K562 (cell line): Measurements from ENCODE around the gene MATN1. TPM values are rescaled to one million over a fixed set of nuclear protein-coding genes. Genes with fewer than 3 reads are reported as not detected.

ENCODE experiments used
- ATAC-seq: fragments of 200-7000 bp; cut with Tn5 transposase; 3 replicates; pipeline ENCODE4 v1.9.1; 2020; ENCODE audit warnings: moderate library complexity
- BruUV-seq: library from RNA; stranded (reverse); fragments of 400-500 nt; replicated peaks from 2 replicates; lab custom pipeline; 2021; lab: Mats Ljungman, UMichigan
- CTCF ChIA-PET: fragments of 300-600 bp; formaldehyde crosslinking; extraction: SDS; loops from one replicate; lab custom pipeline; 2021; ENCODE audit warnings: low intra/inter-chr PET ratio; lab: Yijun Ruan, JAX
- POLR2A ChIA-PET: fragments of 300-600, 350-650 bp; sonication (Branson Sonifier 250); formaldehyde crosslinking; extraction: SDS; loops from one replicate; lab custom pipeline; 2021; ENCODE audit warnings: antibody characterized with exemption, inconsistent platforms; lab: Yijun Ruan, JAX
- DNase-seq, 4 experiments: peaks; one replicate each; pipeline versions ENCODE4 v3.0.0 to v3.0.0-alpha.2; 2011 to 2018; ENCODE audit warnings: low spot score in 3 of 4, mixed read lengths in 3 of 4; ENCODE audit errors: extremely low read depth in 1 of 4
- FAIRE-seq: peaks from 2 replicates; lab custom pipeline; 2011; peaks lifted over from hg19 to GRCh38; lab: Jason Lieb, UNC
- H2AFZ ChIP-seq: 2 replicates; pipeline ENCODE4 v1.6.0; 2011; ENCODE audit warnings: low read depth, low read length, control low read depth, inconsistent platforms
- H3K27ac ChIP-seq: fragments of 200-600 bp; 3 replicates; pipeline ENCODE4 v1.8.0; 2011; ENCODE audit warnings: low read depth, mild to moderate bottlenecking, control low read depth, inconsistent platforms, low read length, moderate library complexity, mixed read lengths; ENCODE audit errors: extremely low read depth
- H3K27me3 ChIP-seq, 2 experiments: fragments of 300-600 bp in 1 of 2; 2 replicates in 1 of 2; 3 replicates in 1 of 2; pipeline versions ENCODE4 v1.6.0 to v1.8.0; 2011; ENCODE audit warnings: inconsistent platforms in 2 of 2, low read length in 2 of 2, mild to moderate bottlenecking in 1 of 2, mixed read lengths in 1 of 2, moderate library complexity in 1 of 2; ENCODE audit not compliant: control insufficient read depth in 2 of 2, insufficient read depth in 2 of 2
- H3K36me3 ChIP-seq: fragments of 300-600 bp; 3 replicates; pipeline ENCODE4 v1.8.0; 2011; ENCODE audit warnings: mild to moderate bottlenecking, low read length, inconsistent platforms; ENCODE audit not compliant: control insufficient read depth, insufficient read depth
- H3K4me1 ChIP-seq, 2 experiments: fragments of 200-600 bp in 1 of 2; replicated peaks in 1 of 2; 2 replicates in 1 of 2; 3 replicates in 1 of 2; pipeline versions ENCODE4 v1.5.1 to v1.8.0; 2011; ENCODE audit warnings: inconsistent platforms in 2 of 2, low read length in 2 of 2, mild to moderate bottlenecking in 1 of 2, mixed read lengths in 1 of 2, moderate library complexity in 1 of 2; ENCODE audit not compliant: control insufficient read depth in 2 of 2, insufficient read depth in 2 of 2
- H3K4me2 ChIP-seq: 2 replicates; pipeline ENCODE4 v1.6.1; 2011; ENCODE audit warnings: low read length, control low read depth, inconsistent platforms, mixed read lengths; ENCODE audit not compliant: insufficient read depth
- H3K4me3 ChIP-seq: fragments of 200-600 bp; sonication (generic), shearing (Covaris generic); 2 replicates; pipeline ENCODE4 v1.5.1; 2016; ENCODE audit warnings: control low read depth, inconsistent platforms
- H3K79me2 ChIP-seq: fragments of 200-600 bp; 3 replicates; pipeline ENCODE4 v1.8.0; 2011; ENCODE audit warnings: low read length, inconsistent platforms; ENCODE audit not compliant: control insufficient read depth, insufficient read depth
- H3K9ac ChIP-seq, 2 experiments: 2 replicates each; pipeline versions ENCODE4 v1.6.0 to v1.6.1; 2011; ENCODE audit warnings: low read depth in 2 of 2, low read length in 2 of 2, control low read depth in 1 of 2, inconsistent platforms in 1 of 2, mild to moderate bottlenecking in 1 of 2, mixed read lengths in 1 of 2; ENCODE audit not compliant: insufficient read depth in 1 of 2
- H3K9me1 ChIP-seq: one replicate; pipeline ENCODE4 v1.6.0; 2011; ENCODE audit warnings: inconsistent platforms, mild to moderate bottlenecking, low read length, moderate library complexity; ENCODE audit not compliant: control insufficient read depth, insufficient read depth
- H3K9me3 ChIP-seq: replicated peaks from 2 replicates; pipeline ENCODE4 v1.5.1; 2011; ENCODE audit warnings: low read depth, low read length, inconsistent platforms; ENCODE audit not compliant: control insufficient read depth, insufficient read depth
- H4K20me1 ChIP-seq: replicated peaks from 2 replicates; pipeline ENCODE4 v1.6.1; 2011; ENCODE audit warnings: low read length, inconsistent platforms, mixed read lengths; ENCODE audit not compliant: control insufficient read depth, insufficient read depth
- DNMT1 ChIP-seq: fragments of 450-650 bp; IDR thresholded peaks from 2 replicates; pipeline ENCODE4 v1.6.1; 2016; ENCODE audit warnings: antibody characterized with exemption, mild to moderate bottlenecking
- KDM5B ChIP-seq: fragments of 200-600 bp; sonication (generic); IDR thresholded peaks from 2 replicates; pipeline ENCODE4 v1.6.1; 2012; ENCODE audit warnings: low read depth, mild to moderate bottlenecking, moderate library complexity, low read length, control low read depth, inconsistent platforms; ENCODE audit not compliant: insufficient replicate concordance
- MXD1 ChIP-seq: fragments of 250-450 bp; sonication (Bioruptor Pico); IDR thresholded peaks from 2 replicates; pipeline ENCODE4 v1.8.0; 2021; ENCODE audit warnings: borderline replicate concordance, mild to moderate bottlenecking, moderate library complexity; ENCODE audit not compliant: poor library complexity, severe bottlenecking
- POLR2G ChIP-seq: fragments of 200-400 bp; formaldehyde crosslinking; IDR thresholded peaks from 2 replicates; pipeline ENCODE4 v1.6.1; 2017; ENCODE audit warnings: low read depth, mild to moderate bottlenecking, antibody characterized with exemption, low read length, moderate library complexity
- RBFOX2 ChIP-seq: fragments of 200-400 bp; formaldehyde crosslinking; IDR thresholded peaks from 2 replicates; pipeline ENCODE4 v1.6.1; 2017; ENCODE audit warnings: low read depth, mild to moderate bottlenecking, low read length, moderate library complexity
- TCF3 ChIP-seq: sonication (generic); formaldehyde crosslinking; IDR thresholded peaks from 2 replicates; pipeline ENCODE4 v1.4.0; 2020; ENCODE audit warnings: mild to moderate bottlenecking, missing genetic modification reagents
- TEAD1 ChIP-seq, 2 experiments: fragments of 450-650 bp in 1 of 2; sonication (generic) in 1 of 2; formaldehyde crosslinking; IDR thresholded peaks; 2 replicates each; pipeline versions ENCODE4 v1.4.0 to v1.8.0; 2020 to 2022; ENCODE audit warnings: mild to moderate bottlenecking in 2 of 2, missing genetic modification reagents in 1 of 2
- THRAP3 ChIP-seq: fragments of 450-650 bp; IDR thresholded peaks from 2 replicates; pipeline ENCODE4 v1.6.1; 2016; ENCODE audit warnings: mild to moderate bottlenecking, inconsistent platforms, borderline replicate concordance
- ZFPM2 ChIP-seq: fragments of 250-450 bp; sonication (Bioruptor Pico); IDR thresholded peaks from 2 replicates; pipeline ENCODE4 v1.5.1; 2022; ENCODE audit warnings: mild to moderate bottlenecking
- ZNF134 ChIP-seq: fragments of 250-450 bp; sonication (Bioruptor Pico); conservative IDR thresholded peaks from 2 replicates; pipeline ENCODE4 v1.4.0; 2020
- ZNF184 ChIP-seq: sonication (generic); formaldehyde crosslinking; IDR thresholded peaks from 2 replicates; pipeline ENCODE4 v1.5.0; 2020; ENCODE audit warnings: missing genetic modification reagents
- ZZZ3 ChIP-seq: fragments of 450-650 bp; IDR thresholded peaks from 2 replicates; pipeline ENCODE4 v1.6.1; 2016; ENCODE audit warnings: antibody characterized with exemption, mild to moderate bottlenecking, moderate library complexity
- WGBS: fragments of 100-300 bp; shearing (Covaris generic); methylation state at CpG from one replicate; pipeline ENCODE4 v1.1.6; 2016; ENCODE audit warnings: low coverage, mixed read lengths; ENCODE audit not compliant: insufficient coverage; ENCODE audit errors: missing lambda C conversion rate; 5-methylcytosine and 5-hydroxymethylcytosine counted together
- in situ Hi-C: fragments of 300-500 bp; cut with MboI; formaldehyde crosslinking; loops from 4 replicates; pipeline ENCODE4 v1.15.0; 2018; ENCODE audit warnings: inconsistent platforms, mixed read lengths
- intact Hi-C: fragments of 100-400 bp; cut with micrococcal nuclease; formaldehyde crosslinking; loops from 2 replicates; pipeline ENCODE4 v1.14.2; 2022
- polyA plus RNA-seq, 8 experiments: library from polyadenylated mRNA; depleted of rRNA in 4 of 8; stranded (reverse) in 5 of 8; unstranded in 3 of 8; fragments of >200 nt; fragmentation: Nextera tagmentation in 2 of 8; fragmentation: Illumina TruSeq in 1 of 8; extraction: Ambion mirVana in 2 of 8; extraction: Trizol in 1 of 8; gene quantifications; 2 replicates each; pipeline versions ENCODE4 v1.2.1 to v1.2.3, GENCODE V29; 2011 to 2014; ENCODE audit warnings: inconsistent platforms in 1 of 8, missing spikeins in 1 of 8
- total RNA-seq, 7 experiments: library from RNA; depleted of rRNA in 6 of 7; stranded (reverse); fragments of >200 nt in 6 of 7; fragmentation: Illumina TruSeq in 2 of 7; extraction: Trizol in 2 of 7; gene quantifications; 2 replicates each; pipeline versions ENCODE4 v1.2.1 to v1.2.3, GENCODE V29; 2011 to 2021; ENCODE audit warnings: low replicate concordance in 1 of 7
- TF ChIP-seq, protein P1 (sequence below): fragments of 450-650 bp; conservative IDR thresholded peaks from 2 replicates; pipeline ENCODE4 v1.6.1; 2016; ENCODE audit warnings: missing genetic modification characterization, low read depth, mild to moderate bottlenecking, control low read depth, missing compliant biosample characterization
- TF ChIP-seq, protein P2 (sequence below): sonication (generic); formaldehyde crosslinking; IDR thresholded peaks from 2 replicates; pipeline ENCODE4 v1.8.0; 2022; ENCODE audit warnings: missing genetic modification reagents, mild to moderate bottlenecking, borderline replicate concordance

MATN1 gene
- total and polyA plus RNA-seq, 9 of the 15 experiments (the other 6 are each of a cell fraction or from before 2014, with no cell fraction given), result 0.10 to 2.3 (median 1.2) TPM

DNA sequence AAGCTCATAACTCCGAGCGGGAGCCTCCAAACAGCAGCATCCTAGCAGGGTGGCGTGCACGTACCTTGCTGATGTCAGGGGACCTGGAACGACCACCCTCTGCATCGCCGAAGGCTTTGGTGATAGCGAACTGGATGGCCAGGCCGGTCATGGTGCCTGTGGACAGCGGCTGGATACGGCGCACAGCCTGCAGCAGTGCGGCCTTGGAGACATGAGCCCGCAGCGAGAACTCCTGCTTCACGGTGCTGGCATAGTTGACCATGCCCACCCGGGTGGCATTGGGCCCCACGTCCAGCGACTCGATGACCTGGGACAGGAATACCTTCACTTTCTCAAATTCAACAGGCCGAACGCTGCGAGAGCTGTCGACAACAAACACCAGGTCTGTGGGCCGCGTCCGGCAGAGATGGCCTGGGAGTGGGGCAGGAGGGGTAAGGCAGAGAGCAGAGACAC, 2.0 kb downstream of the MATN1 start:
- 95% methylated on average over 27 of the region's 27 CpGs for whole genome bisulfite sequencing
- no peak for ATAC-seq
- intact Hi-C loops, result no loop called here
- POLR2A ChIA-PET, result interaction anchor here (0.7 to 5.2 kb wide), 10 partner anchors 10 to 1470 kb away, joined by 3 to 117 read pairs (median 11); partner anchors contain the start of gene LAPTM5
- H3K9me1 ChIP-seq, result no peaks in the 10 kb centered on the region
- H3K79me2 ChIP-seq, result peaks cover 47% of the 10 kb centered on the region
- H3K27ac ChIP-seq, result no peak overlapping the region; the same call in 2 of the 3 replicates
- in situ Hi-C loops, result no loop called here
- H3K4me2 ChIP-seq, result peak overlapping the region; percentile 98; the same call in 1 of the 2 replicates
- no peaks in the 10 kb centered on the region for H4K20me1 ChIP-seq
- peak overlapping the region in 1 of 2 experiments; percentile 70; a peak in 2 of 4 replicates for H3K9ac ChIP-seq
- no peak overlapping the region for H2AFZ ChIP-seq
- no peak overlapping the region for H3K4me3 ChIP-seq
- H3K36me3 ChIP-seq, result peaks cover 54% of the 10 kb centered on the region
- no TSS peak for BruUV-seq
- no peak for DNase-seq
- peaks cover 37 to 73% of the 10 kb centered on the region in 2 experiments for H3K4me1 ChIP-seq
- H3K27me3 ChIP-seq, result no peaks in the 10 kb centered on the region
- TF ChIP-seq, protein P1, sequence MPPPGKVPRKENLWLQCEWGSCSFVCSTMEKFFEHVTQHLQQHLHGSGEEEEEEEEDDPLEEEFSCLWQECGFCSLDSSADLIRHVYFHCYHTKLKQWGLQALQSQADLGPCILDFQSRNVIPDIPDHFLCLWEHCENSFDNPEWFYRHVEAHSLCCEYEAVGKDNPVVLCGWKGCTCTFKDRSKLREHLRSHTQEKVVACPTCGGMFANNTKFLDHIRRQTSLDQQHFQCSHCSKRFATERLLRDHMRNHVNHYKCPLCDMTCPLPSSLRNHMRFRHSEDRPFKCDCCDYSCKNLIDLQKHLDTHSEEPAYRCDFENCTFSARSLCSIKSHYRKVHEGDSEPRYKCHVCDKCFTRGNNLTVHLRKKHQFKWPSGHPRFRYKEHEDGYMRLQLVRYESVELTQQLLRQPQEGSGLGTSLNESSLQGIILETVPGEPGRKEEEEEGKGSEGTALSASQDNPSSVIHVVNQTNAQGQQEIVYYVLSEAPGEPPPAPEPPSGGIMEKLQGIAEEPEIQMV, result no peak
- TF ChIP-seq, protein P2, sequence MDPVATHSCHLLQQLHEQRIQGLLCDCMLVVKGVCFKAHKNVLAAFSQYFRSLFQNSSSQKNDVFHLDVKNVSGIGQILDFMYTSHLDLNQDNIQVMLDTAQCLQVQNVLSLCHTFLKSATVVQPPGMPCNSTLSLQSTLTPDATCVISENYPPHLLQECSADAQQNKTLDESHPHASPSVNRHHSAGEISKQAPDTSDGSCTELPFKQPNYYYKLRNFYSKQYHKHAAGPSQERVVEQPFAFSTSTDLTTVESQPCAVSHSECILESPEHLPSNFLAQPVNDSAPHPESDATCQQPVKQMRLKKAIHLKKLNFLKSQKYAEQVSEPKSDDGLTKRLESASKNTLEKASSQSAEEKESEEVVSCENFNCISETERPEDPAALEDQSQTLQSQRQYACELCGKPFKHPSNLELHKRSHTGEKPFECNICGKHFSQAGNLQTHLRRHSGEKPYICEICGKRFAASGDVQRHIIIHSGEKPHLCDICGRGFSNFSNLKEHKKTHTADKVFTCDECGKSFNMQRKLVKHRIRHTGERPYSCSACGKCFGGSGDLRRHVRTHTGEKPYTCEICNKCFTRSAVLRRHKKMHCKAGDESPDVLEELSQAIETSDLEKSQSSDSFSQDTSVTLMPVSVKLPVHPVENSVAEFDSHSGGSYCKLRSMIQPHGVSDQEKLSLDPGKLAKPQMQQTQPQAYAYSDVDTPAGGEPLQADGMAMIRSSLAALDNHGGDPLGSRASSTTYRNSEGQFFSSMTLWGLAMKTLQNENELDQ (CRISPR knock-in tag), result no peak
- TF ChIP-seq ZNF134 (CRISPR knock-in tag) (no peak), DNMT1 (no peak), ZFPM2 (CRISPR knock-in tag) (no peak), ZZZ3 (no peak), TEAD1 (CRISPR knock-in tag; IDR thresholded peaks at IDR 0.05) (0 out of 4 replicates have a peak, but pooled peaks of 1 of the 2 experiments have one; percentile 29), RBFOX2 (peak; percentile 51; the same call in 1 of the 2 replicates), TCF3 (CRISPR knock-in tag) (no peak), ZNF184 (CRISPR knock-in tag) (no peak), MXD1 (no peak), POLR2G (peak; percentile 69), THRAP3 (0 out of 2 replicates have a peak, but pooled peaks have one; percentile 54), KDM5B (peak; percentile 22)
- TF ChIP-seq, all 486 proteins: peak for 5
- no peak for FAIRE-seq
- CTCF ChIA-PET, result interaction anchor here (9.0 kb wide), 1 partner anchor 58 kb away, joined by 187 read pairs; no protein-coding TSS in a partner anchor
- H3K9me3 ChIP-seq, result no peaks in the 10 kb centered on the region
